GM12892 (cell line): ENCODE measurements around the gene PPDPF.

Experiments
- DNase-seq: peaks from one replicate; pipeline ENCODE4 v3.0.0; 2011; ENCODE audit not compliant: insufficient read length
- FAIRE-seq: peaks from 2 replicates; lab custom pipeline; 2011; peaks lifted over from hg19 to GRCh38; lab: Jason Lieb, UNC
- POLR2A ChIP-seq: IDR thresholded peaks from 2 replicates; pipeline ENCODE4 v1.6.1; 2011; ENCODE audit warnings: low read depth, low read length, control low read depth
- POLR2AphosphoS5 ChIP-seq: IDR thresholded peaks from 2 replicates; pipeline ENCODE4 v1.6.1; 2011; ENCODE audit warnings: low read depth, low read length, control low read depth
- TAF1 ChIP-seq: IDR thresholded peaks from 2 replicates; pipeline ENCODE4 v1.6.1; 2011; ENCODE audit warnings: low read depth, mild to moderate bottlenecking, control low read depth, low read length, borderline replicate concordance

The PPDPF gene

DNA sequence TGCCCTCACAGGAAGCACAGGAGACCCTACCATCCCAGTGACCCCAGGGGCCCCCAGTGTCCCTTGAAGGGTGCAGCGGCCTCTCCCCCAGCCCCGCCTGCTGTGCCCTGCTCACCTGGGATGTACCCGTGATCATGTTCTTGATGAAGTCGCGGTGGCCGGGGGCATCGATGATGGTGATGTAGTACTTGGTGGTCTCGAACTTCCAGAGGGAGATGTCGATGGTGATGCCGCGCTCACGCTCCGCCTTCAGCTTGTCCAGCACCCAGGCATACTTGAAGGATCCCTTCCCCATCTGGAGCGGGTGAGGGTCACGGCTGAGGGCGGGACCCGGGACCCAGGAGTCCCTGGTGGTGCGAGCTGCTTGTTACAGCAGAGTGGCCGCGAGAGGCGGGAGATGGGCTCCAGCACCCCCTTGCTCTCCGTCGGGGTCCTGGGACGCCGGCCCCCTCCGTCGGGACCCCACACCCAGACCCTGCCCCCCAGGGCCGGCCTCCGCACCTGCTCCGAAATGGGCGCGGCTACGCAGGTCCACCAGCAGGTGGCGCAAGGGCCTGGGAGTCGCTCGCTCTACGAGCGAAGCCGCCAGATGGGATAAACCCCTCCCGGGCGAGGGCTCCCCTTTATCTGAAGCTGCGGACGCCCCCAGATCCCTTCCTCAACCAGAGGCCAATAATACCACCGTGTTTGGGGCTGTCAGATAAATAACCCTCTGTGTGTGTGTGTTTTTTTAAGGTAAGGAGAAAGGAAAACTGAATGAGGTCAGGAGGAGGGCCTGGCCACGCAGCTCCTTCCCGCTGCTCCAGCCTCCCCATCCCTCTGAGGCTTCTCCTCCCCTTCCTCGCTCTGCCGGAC lies 24.6 kb upstream of the PPDPF start:
- peak; percentile 65 for FAIRE-seq
- no peak for TF ChIP-seq TAF1
- TF ChIP-seq POLR2A = no peak
- TF ChIP-seq POLR2AphosphoS5 = no peak
- DNase-seq = peak; percentile 89

GRCh38 chr20:63496596-63497120 lies 23.9 kb upstream of the PPDPF start:
- no peak for TF ChIP-seq TAF1
- TF ChIP-seq POLR2A = no peak
- TF ChIP-seq POLR2AphosphoS5 = no peak
- no peak for FAIRE-seq
- DNase-seq = no peak

DNA sequence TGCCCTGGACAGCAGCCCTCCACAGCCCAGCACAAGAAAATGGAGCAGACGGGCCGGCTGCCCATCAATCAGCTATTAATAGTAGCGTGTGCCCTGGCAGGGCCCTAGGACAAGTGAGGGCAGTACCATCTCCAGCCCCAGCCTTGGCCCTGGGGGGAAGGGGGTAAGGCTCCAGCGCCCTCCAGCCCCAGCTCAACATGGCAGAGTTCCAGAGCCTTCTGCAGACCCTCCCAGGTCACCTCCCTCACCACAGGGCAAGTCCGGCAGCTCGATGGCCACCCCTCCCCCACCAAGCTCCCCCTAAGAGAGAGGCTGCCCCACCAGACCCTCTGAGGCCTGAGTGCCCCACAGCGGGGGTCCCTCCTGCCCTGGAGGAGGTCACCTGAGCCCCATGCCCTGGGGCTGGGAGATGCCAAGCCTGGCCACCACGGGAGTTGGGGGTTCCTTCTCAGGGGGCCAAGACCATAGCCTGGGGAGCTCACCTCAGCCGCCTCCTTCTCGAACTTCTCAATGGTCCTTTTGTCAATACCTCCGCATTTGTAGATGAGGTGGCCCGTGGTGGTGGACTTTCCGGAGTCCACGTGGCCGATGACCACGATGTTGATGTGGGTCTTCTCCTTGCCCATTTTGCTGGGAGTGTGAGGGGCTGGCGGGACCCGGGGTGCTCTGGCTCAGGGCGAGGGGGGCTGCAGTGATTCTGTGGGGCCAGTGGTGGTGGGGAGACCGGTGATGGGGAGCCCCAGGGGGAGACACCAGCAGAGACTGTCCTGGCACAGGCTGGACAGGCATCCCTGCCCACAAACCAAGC lies 23.2 kb upstream of the PPDPF start:
- TF ChIP-seq POLR2A (no peak), TAF1 (no peak), POLR2AphosphoS5 (no peak)
- FAIRE-seq (no peak), DNase-seq (no peak)

DNA sequence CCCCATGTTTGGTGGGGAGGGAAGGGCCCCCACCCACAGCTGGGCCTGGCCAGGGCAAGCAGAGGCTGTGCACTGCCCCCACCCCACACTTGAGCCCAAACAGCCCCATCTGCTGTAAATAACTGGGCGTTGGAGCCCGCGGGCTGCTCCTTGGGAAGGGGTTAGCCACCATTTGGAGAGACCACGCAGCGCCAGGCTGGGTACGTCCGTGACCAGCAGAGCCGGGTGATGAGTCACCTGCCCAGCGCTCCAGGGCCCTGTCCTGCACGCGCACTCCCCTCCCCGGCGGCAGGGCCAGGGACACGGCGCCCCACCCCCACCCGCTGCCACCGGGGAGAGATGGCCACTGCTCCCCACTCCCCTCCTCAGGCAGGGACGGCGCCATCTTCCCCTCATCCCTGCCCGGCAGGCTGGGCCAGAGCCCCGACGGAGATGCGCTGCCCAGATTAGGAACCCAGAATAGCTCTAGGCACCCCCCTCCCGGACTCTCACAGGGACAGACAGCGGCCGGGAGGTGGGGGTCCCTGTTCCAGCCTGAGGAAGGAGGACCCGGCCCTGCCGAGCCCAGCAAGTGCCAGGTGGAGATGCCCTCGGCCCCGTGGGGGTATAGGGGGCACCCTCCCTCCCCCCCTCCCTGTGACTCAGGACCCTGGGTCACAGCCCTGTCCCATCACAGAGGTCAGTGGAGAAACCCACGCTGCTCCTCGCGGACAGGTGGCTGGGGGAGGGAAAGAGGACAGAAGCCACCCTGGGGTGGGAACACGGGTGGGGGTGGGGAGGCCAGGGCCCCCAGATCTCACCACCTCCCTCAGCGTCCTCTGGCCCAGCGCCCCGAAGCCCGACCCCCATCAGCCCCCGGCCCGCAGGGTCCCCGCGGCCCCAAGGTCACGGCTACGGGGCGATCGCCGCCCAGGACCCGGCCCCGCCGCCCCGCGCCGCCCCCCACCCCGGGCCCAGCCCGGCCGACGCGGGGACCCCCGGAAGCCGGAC lies 22.3 kb upstream of the PPDPF start:
- FAIRE-seq = no peak
- TF ChIP-seq TAF1 (no peak), POLR2AphosphoS5 (no peak), POLR2A (no peak)
- no peak for DNase-seq

DNA sequence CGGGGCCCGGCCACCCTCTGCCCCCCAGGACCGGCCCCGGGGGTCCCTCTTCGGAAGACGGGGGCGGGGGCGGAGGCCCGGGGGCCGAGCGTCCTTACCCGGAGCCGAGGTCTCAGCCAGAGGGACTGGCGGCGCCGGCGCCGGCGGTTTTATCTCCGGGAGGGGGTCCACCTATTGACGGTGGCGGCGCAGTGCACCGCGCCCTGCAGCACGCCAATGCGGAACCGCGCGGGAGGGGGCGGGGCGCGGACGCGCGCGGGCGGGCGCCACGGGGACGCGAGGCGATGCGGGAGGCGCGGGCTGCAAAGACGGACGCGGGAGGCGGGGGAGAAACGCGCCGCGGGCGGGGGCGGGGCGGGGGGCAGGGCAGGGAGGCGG lies 21.6 kb upstream of the PPDPF start, which contains the start of gene EEF1A2:
Gene EEF1A2, minus strand, starts transcription at position 124 of the 378 bp plus-strand sequence. CDS start 1,320 bp downstream, outside the sequence.
- no peak for FAIRE-seq
- TF ChIP-seq POLR2A (no peak), TAF1 (no peak), POLR2AphosphoS5 (no peak)
- DNase-seq = no peak

DNA sequence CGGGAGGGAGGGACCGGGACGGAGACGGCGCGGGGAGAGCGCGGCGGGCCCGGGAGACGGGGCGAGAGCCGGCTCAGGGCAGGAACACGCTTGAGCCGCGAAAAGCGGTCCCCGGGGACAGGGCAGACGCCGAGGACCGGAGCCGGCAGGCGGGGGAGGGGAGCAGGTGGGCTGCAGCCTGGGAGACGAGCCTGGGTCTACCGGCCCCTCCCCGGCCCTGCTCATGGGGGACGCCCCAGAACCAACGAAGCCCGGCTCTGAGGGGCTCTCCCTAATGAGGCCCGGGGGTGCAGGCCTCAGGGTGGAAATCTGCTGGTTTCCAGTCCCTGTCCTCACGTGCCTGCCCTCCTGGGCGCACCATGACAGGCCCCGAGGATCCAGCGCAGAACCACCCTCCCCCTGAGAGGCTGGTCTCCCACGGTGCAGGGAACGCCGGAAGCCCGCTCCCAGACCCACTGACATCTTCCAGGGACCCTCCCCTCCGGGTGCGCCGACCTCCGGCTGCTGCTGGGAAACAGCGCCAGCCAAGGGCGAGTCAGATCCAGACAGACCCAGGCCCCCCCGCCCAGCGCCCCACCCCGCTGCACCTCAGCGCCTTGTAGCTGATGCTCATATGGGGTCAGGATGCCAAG lies 21.1 kb upstream of the PPDPF start:
- no peak for TF ChIP-seq POLR2A
- no peak for TF ChIP-seq POLR2AphosphoS5
- TF ChIP-seq TAF1 = no peak
- FAIRE-seq (no peak), DNase-seq (no peak)

DNA sequence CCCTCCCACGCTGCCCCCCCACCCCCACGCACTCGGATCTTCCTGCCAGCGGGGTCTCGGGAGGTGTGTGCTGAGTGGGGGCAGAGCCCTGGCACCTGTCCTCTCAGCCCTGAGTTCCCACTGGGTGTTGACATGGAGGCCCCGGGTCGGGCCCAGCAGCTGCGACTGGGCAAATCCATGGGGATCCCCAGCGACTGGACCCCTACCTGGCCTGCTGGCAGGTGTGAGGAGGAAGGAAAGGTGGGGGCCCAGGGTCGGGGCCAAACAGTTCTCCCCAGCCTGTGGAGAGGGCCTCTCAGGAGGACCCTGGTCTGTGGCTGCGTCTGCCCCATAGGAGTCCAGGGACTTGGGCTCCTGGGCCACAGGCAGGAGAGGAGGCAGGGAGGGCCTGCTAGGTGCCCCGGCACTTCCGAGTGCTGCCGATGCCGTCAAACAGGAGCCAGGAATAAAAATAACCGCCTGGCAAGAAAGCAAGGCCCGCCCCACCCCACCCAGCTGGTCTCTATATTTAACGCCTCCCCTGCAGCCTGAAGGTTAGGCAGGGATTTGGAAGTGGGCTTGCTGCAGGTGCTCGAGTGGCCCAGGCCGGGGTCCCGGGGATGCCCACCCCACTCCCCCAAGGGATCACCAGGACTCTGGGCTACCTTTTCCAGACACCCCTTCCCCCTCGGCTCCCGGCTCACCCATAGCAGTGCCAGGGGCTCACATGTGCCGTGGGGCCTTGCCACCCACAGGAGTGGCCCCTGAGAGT lies 20.2 kb upstream of the PPDPF start:
- TF ChIP-seq POLR2AphosphoS5 (no peak), POLR2A (no peak), TAF1 (no peak)
- no peak for DNase-seq
- FAIRE-seq = no peak

GRCh38 chr20:63500902-63501817 lies 19.4 kb upstream of the PPDPF start:
- TF ChIP-seq TAF1 (no peak), POLR2AphosphoS5 (no peak), POLR2A (no peak)
- no peak for FAIRE-seq

More at GRCh38 chr20:63500902-63501817, 19.4 kb upstream of the PPDPF start:
- DNase-seq = no peak
